B cell (primary cell): ENCODE data around the gene KCNJ10. TPM values are rescaled to one million over a fixed set of nuclear protein-coding genes. Genes with fewer than 3 reads are reported as not detected.

Experiments used
- ATAC-seq: fragments of 200-7000 bp; cut with Tn5 transposase; one replicate; pipeline ENCODE4 v1.10.0; 2021; ENCODE audit warnings: low read depth, mild to moderate bottlenecking, moderate number of reproducible peaks, moderate library complexity
- CTCF ChIA-PET: fragments of 350-600 bp; sonication (Branson Sonifier 250); formaldehyde crosslinking; loops from one replicate; lab custom pipeline; 2021; ENCODE audit warnings: antibody characterized with exemption, inconsistent platforms; lab: Charles Lee
- POLR2A ChIA-PET: fragments of 350-600 bp; sonication (Branson Sonifier 250); formaldehyde crosslinking; loops from one replicate; lab custom pipeline; 2021; ENCODE audit warnings: antibody characterized with exemption; lab: Charles Lee
- DNase-seq: peaks from one replicate; pipeline ENCODE4 v3.0.0; 2013
- H2AFZ ChIP-seq: 2 replicates; pipeline ENCODE4 v1.6.1; 2012; ENCODE audit warnings: mild to moderate bottlenecking, low read depth, low read length; ENCODE audit not compliant: insufficient read depth, poor library complexity, severe bottlenecking
- H3K27ac ChIP-seq, 2 donors: 1 replicate in 1 of 2; 2 replicates in 1 of 2; pipeline ENCODE4 v1.5.1; 2012 to 2013; ENCODE audit warnings: low read length in 2 of 2, mild to moderate bottlenecking in 2 of 2, moderate library complexity in 1 of 2
- H3K27me3 ChIP-seq, 4 experiments: fragments of 200-600 bp in 1 of 4; sonication (generic) in 1 of 4; replicated peaks in 1 of 4; 1 replicate in 2 of 4; 2 replicates in 2 of 4; pipeline versions ENCODE4 v1.6.1 to v1.7.0; 2013 to 2016; ENCODE audit warnings: low read length in 3 of 4, mild to moderate bottlenecking in 2 of 4, mixed read lengths in 1 of 4, moderate library complexity in 1 of 4; ENCODE audit not compliant: insufficient read depth in 4 of 4, control insufficient read depth in 3 of 4; ENCODE audit errors: control extremely low read depth in 1 of 4
- H3K36me3 ChIP-seq, 2 experiments: replicated peaks in 1 of 2; 1 replicate in 1 of 2; 2 replicates in 1 of 2; pipeline versions ENCODE4 v1.6.1 to v1.7.1; 2013; ENCODE audit warnings: low read length in 1 of 2; ENCODE audit not compliant: insufficient read depth in 2 of 2, control insufficient read depth in 1 of 2; ENCODE audit errors: control extremely low read depth in 1 of 2, extremely low read depth in 1 of 2
- H3K4me1 ChIP-seq, 2 donors: fragments of 200-600 bp in 1 of 2; sonication (generic) in 1 of 2; 1 replicate in 1 of 2; 2 replicates in 1 of 2; pipeline versions ENCODE4 v1.5.1 to v1.6.1; 2013 to 2017; ENCODE audit warnings: low read length in 2 of 2; ENCODE audit not compliant: control insufficient read depth in 2 of 2, insufficient read depth in 2 of 2
- H3K4me2 ChIP-seq: replicated peaks from 2 replicates; pipeline ENCODE3; 2012; ENCODE audit warnings: mild to moderate bottlenecking, low read depth, low read length; ENCODE audit not compliant: poor library complexity, severe bottlenecking
- H3K4me3 ChIP-seq, 5 experiments: fragments of 200-600 bp in 1 of 5; sonication (generic) in 1 of 5; 1 replicate in 3 of 5; 2 replicates in 2 of 5; pipeline versions ENCODE4 v1.5.1 to v1.7.0; 2011 to 2016; ENCODE audit warnings: low read length in 4 of 5, mild to moderate bottlenecking in 4 of 5, low read depth in 2 of 5, control low read depth in 1 of 5, moderate library complexity in 1 of 5; ENCODE audit not compliant: insufficient read depth in 1 of 5; ENCODE audit errors: control extremely low read depth in 1 of 5, extremely low read depth in 1 of 5
- H3K79me2 ChIP-seq: fragments of 200-600 bp; sonication (generic); one replicate; pipeline ENCODE4 v1.6.0; 2016; ENCODE audit warnings: low read length; ENCODE audit not compliant: control insufficient read depth, insufficient read depth
- H3K9ac ChIP-seq: fragments of 200-600 bp; sonication (generic); 2 replicates; pipeline ENCODE4 v1.6.1; 2017; ENCODE audit warnings: mild to moderate bottlenecking, low read length, moderate library complexity
- H3K9me3 ChIP-seq, 3 donors: one replicate each; pipeline versions ENCODE4 v1.6.1 to v1.7.1; 2013; ENCODE audit warnings: low read length in 2 of 3; ENCODE audit not compliant: control insufficient read depth in 2 of 3, insufficient read depth in 1 of 3; ENCODE audit errors: control extremely low read depth in 1 of 3
- H4K20me1 ChIP-seq: 2 replicates; pipeline ENCODE4 v1.6.0; 2012; ENCODE audit warnings: mild to moderate bottlenecking, low read length; ENCODE audit not compliant: insufficient read depth, control insufficient read depth, poor library complexity, severe bottlenecking
- H3K27ac Mint-ChIP-seq: one replicate; pipeline ENCODE4 v1.8.0; 2021; ENCODE audit warnings: mixed read lengths
- H3K27me3 Mint-ChIP-seq: one replicate; pipeline ENCODE4 v1.8.0; 2021; ENCODE audit warnings: mixed read lengths
- H3K4me1 Mint-ChIP-seq: one replicate; pipeline ENCODE4 v1.8.0; 2021; ENCODE audit warnings: mixed read lengths
- H3K4me3 Mint-ChIP-seq: one replicate; pipeline ENCODE4 v1.8.0; 2021; ENCODE audit warnings: mixed read lengths
- H3K9me3 Mint-ChIP-seq: one replicate; pipeline ENCODE4 v1.8.0; 2022; ENCODE audit warnings: mixed read lengths; ENCODE audit not compliant: insufficient read depth
- CTCF ChIP-seq: fragments of 200-600 bp; IDR thresholded peaks from one replicate; pipeline ENCODE4 v1.8.0; 2022; ENCODE audit warnings: antibody characterized with exemption, mild to moderate bottlenecking
- EZH2 ChIP-seq: IDR thresholded peaks from 2 replicates; pipeline ENCODE4 v1.6.1; 2012; ENCODE audit warnings: borderline replicate concordance, low read depth, mild to moderate bottlenecking, moderate library complexity, low read length; ENCODE audit not compliant: insufficient read depth, poor library complexity, severe bottlenecking
- WGBS: methylation state at CpG from one replicate; pipeline ENCODE4 v1.1.5; 2013; ENCODE audit warnings: missing lambda C conversion rate; ENCODE audit not compliant: insufficient coverage; 5-methylcytosine and 5-hydroxymethylcytosine counted together
- intact Hi-C: fragments of 100-400 bp; cut with micrococcal nuclease; formaldehyde crosslinking; loops from one replicate; pipeline ENCODE4 v1.10.0; 2022
- polyA plus RNA-seq: library from polyadenylated mRNA; depleted of rRNA; stranded (reverse); fragments of >200 nt; gene quantifications from 2 replicates; pipeline ENCODE4 v1.2.3, GENCODE V29; 2012
- total RNA-seq, 2 donors: library from RNA; stranded (reverse); fragments of 120-200 nt in 1 of 2; gene quantifications; 1 replicate in 1 of 2; 2 replicates in 1 of 2; pipeline versions ENCODE4 v1.2.3 to v1.2.4, GENCODE V29; 2013 to 2022

KCNJ10 gene
- total and polyA plus RNA-seq, 2 donors (not counting 1 experiment from before 2014, with no cell fraction given), result not detected

GRCh38 chr1:159982280-159982679 is 87.7 kb downstream of the KCNJ10 start:
- POLR2A ChIA-PET, result no interaction called here
- CTCF ChIA-PET, result no interaction called here
- no peak overlapping the region for H3K27ac Mint-ChIP-seq
- peaks cover 0 to 26% (median 7%) of the 10 kb centered on the region in 4 experiments for H3K27me3 ChIP-seq
- H3K27ac ChIP-seq, result no peak overlapping the region
- no peak overlapping the region for H3K4me3 Mint-ChIP-seq
- no peak overlapping the region for H3K4me3 ChIP-seq
- DNase-seq (no peak), ATAC-seq (no peak)
- no peaks in the 10 kb centered on the region for H3K9me3 Mint-ChIP-seq
- H3K79me2 ChIP-seq, result no peaks in the 10 kb centered on the region
- H3K4me1 ChIP-seq, result no peaks in the 10 kb centered on the region
- intact Hi-C loops, result no loop called here
- no peaks in the 10 kb centered on the region for H4K20me1 ChIP-seq
- H3K36me3 ChIP-seq, result no peaks in the 10 kb centered on the region
- WGBS, result 100% methylated on average over 3 of the region's 6 CpGs
- no peaks in the 10 kb centered on the region for H3K4me1 Mint-ChIP-seq
- peaks cover 0 to 3% (median 0%) of the 10 kb centered on the region in 3 donors for H3K9me3 ChIP-seq
- H3K27me3 Mint-ChIP-seq, result peaks cover 55% of the 10 kb centered on the region
- TF ChIP-seq EZH2 (no peak), CTCF (no peak)
- no peak overlapping the region for H3K9ac ChIP-seq
- no peak overlapping the region for H2AFZ ChIP-seq
- H3K4me2 ChIP-seq, result no peak overlapping the region

GRCh38 chr1:159981351-159982055 is 88.5 kb downstream of the KCNJ10 start:
- Histone ChIP-seq H2AFZ (no peak overlapping the region), H3K4me2 (no peak overlapping the region), H3K4me1 (no peaks in the 10 kb centered on the region), H3K27ac (no peak overlapping the region), H3K36me3 (no peaks in the 10 kb centered on the region), H3K9ac (no peak overlapping the region), H3K9me3 (peaks cover 0 to 3% (median 0%) of the 10 kb centered on the region in 3 donors), H4K20me1 (no peaks in the 10 kb centered on the region), H3K27me3 (peaks cover 0 to 23% (median 7%) of the 10 kb centered on the region in 4 experiments), H3K4me3 (no peak overlapping the region), H3K79me2 (no peaks in the 10 kb centered on the region)
- 95% methylated on average over 5 of the region's 6 CpGs for WGBS
- no peak for ATAC-seq
- DNase-seq, result no peak
- no peaks in the 10 kb centered on the region for H3K4me1 Mint-ChIP-seq
- ChIA-PET CTCF (interaction anchor here (0.5 kb wide), 1 partner anchor 68 kb away, joined by 3 read pairs; no protein-coding TSS in a partner anchor), POLR2A (no interaction called here)
- TF ChIP-seq EZH2 (no peak), CTCF (no peak)
- peaks cover 51% of the 10 kb centered on the region for H3K27me3 Mint-ChIP-seq
- intact Hi-C loops, result no loop called here
- no peaks in the 10 kb centered on the region for H3K9me3 Mint-ChIP-seq
- no peak overlapping the region for H3K27ac Mint-ChIP-seq
- no peak overlapping the region for H3K4me3 Mint-ChIP-seq
